ENCODE results near the gene OLFM1. TPM values are rescaled to one million over a fixed set of nuclear protein-coding genes. Genes with fewer than 3 reads are reported as not detected.

The OLFM1 gene
- total and polyA plus RNA-seq, 2 donors (not counting 1 experiment from before 2014, with no cell fraction given): 0.07 TPM; not detected in 1

DNA sequence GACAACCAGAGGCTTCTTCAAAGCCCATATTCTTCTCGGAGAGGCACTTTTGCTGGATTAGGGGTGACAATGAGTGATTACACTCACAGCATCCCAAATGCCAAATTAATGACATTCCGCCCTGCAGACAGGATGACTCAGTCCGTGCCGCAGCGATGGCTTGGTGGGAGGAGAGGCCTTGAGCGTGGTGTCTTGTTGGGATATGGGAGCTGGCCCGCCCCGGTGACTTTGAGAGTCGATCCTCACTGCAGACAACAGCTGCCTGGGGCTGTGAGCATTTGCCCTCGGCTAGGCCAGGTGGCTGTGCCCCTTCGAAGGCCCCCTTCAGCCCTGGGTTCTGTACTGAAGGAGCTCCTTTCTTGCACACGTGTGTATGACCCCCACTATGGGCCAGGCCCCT is 29.8 kb downstream of the OLFM1 start:
- TF ChIP-seq EZH2 (IDR thresholded peaks at IDR 0.05; ENCODE audit: borderline replicate concordance, insufficient read depth, low read depth, low read length, poor library complexity, severe bottlenecking): no peak
- TF ChIP-seq, protein P1, sequence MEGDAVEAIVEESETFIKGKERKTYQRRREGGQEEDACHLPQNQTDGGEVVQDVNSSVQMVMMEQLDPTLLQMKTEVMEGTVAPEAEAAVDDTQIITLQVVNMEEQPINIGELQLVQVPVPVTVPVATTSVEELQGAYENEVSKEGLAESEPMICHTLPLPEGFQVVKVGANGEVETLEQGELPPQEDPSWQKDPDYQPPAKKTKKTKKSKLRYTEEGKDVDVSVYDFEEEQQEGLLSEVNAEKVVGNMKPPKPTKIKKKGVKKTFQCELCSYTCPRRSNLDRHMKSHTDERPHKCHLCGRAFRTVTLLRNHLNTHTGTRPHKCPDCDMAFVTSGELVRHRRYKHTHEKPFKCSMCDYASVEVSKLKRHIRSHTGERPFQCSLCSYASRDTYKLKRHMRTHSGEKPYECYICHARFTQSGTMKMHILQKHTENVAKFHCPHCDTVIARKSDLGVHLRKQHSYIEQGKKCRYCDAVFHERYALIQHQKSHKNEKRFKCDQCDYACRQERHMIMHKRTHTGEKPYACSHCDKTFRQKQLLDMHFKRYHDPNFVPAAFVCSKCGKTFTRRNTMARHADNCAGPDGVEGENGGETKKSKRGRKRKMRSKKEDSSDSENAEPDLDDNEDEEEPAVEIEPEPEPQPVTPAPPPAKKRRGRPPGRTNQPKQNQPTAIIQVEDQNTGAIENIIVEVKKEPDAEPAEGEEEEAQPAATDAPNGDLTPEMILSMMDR (IDR thresholded peaks at IDR 0.05): no peak
- ChIA-PET POLR2A (no interaction called here), CTCF (interaction anchor here (0.6 kb wide), 1 partner anchor 71 kb away, joined by 4 read pairs; no protein-coding TSS in a partner anchor)
- Histone ChIP-seq H3K27me3 (replicated peaks in 1 of 4; ENCODE audit: control extremely low read depth in 1 of 4, control insufficient read depth in 3 of 4, insufficient read depth in 4 of 4, low read length in 3 of 4) (no peaks in the 10 kb centered on the region), H3K36me3 (replicated peaks in 1 of 2; ENCODE audit: control extremely low read depth in 1 of 2, control insufficient read depth in 1 of 2, extremely low read depth in 1 of 2, insufficient read depth in 2 of 2, low read length in 1 of 2) (no peaks in the 10 kb centered on the region), H3K4me2 (replicated peaks; ENCODE audit: low read depth, low read length, poor library complexity, severe bottlenecking) (no peak overlapping the region), H2AFZ (ENCODE audit: insufficient read depth, low read depth, low read length, poor library complexity, severe bottlenecking) (no peak overlapping the region), H4K20me1 (ENCODE audit: control insufficient read depth, insufficient read depth, low read length, poor library complexity, severe bottlenecking) (no peaks in the 10 kb centered on the region), H3K79me2 (ENCODE audit: control insufficient read depth, insufficient read depth, low read length) (no peaks in the 10 kb centered on the region), H3K27ac (ENCODE audit: low read length in 2 of 2) (no peak overlapping the region), H3K4me1 (ENCODE audit: control insufficient read depth in 2 of 2, insufficient read depth in 2 of 2, low read length in 2 of 2) (no peaks in the 10 kb centered on the region), H3K4me3 (ENCODE audit: control extremely low read depth in 1 of 5, extremely low read depth in 1 of 5, insufficient read depth in 1 of 5, low read depth in 2 of 5, low read length in 4 of 5) (no peak overlapping the region), H3K9me3 (ENCODE audit: control extremely low read depth in 1 of 3, control insufficient read depth in 2 of 3, insufficient read depth in 1 of 3, low read length in 2 of 3) (peaks cover 0 to 14% (median 0%) of the 10 kb centered on the region in 3 donors), H3K9ac (ENCODE audit: low read length) (no peak overlapping the region)
- ATAC-seq (ENCODE audit: low read depth) (no peak), DNase-seq (no peak)
- 86% methylated on average over 10 of the region's 12 CpGs for WGBS (ENCODE audit: insufficient coverage)
- H3K9me3 Mint-ChIP-seq (ENCODE audit: insufficient read depth): no peaks in the 10 kb centered on the region
- intact Hi-C loops (cut with micrococcal nuclease): no loop called here
- no peaks in the 10 kb centered on the region for H3K4me1 Mint-ChIP-seq
- H3K4me3 Mint-ChIP-seq: no peak overlapping the region
- no peaks in the 10 kb centered on the region for H3K27me3 Mint-ChIP-seq
- H3K27ac Mint-ChIP-seq: no peak overlapping the region

DNA sequence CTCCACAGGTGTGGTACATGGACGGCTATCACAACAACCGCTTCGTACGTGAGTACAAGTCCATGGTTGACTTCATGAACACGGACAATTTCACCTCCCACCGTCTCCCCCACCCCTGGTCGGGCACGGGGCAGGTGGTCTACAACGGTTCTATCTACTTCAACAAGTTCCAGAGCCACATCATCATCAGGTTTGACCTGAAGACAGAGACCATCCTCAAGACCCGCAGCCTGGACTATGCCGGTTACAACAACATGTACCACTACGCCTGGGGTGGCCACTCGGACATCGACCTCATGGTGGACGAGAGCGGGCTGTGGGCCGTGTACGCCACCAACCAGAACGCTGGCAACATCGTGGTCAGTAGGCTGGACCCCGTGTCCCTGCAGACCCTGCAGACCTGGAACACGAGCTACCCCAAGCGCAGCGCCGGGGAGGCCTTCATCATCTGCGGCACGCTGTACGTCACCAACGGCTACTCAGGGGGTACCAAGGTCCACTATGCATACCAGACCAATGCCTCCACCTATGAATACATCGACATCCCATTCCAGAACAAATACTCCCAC is 32.1 kb downstream of the OLFM1 start:
- 95% methylated on average over 28 of the region's 30 CpGs for WGBS (ENCODE audit: insufficient coverage)
- Histone ChIP-seq H3K9me3 (ENCODE audit: control extremely low read depth in 1 of 3, control insufficient read depth in 2 of 3, insufficient read depth in 1 of 3, low read length in 2 of 3) (peaks cover 0 to 14% (median 0%) of the 10 kb centered on the region in 3 donors), H3K36me3 (replicated peaks in 1 of 2; ENCODE audit: control extremely low read depth in 1 of 2, control insufficient read depth in 1 of 2, extremely low read depth in 1 of 2, insufficient read depth in 2 of 2, low read length in 1 of 2) (no peaks in the 10 kb centered on the region), H3K4me2 (replicated peaks; ENCODE audit: low read depth, low read length, poor library complexity, severe bottlenecking) (no peak overlapping the region), H3K79me2 (ENCODE audit: control insufficient read depth, insufficient read depth, low read length) (no peaks in the 10 kb centered on the region), H3K27me3 (replicated peaks in 1 of 4; ENCODE audit: control extremely low read depth in 1 of 4, control insufficient read depth in 3 of 4, insufficient read depth in 4 of 4, low read length in 3 of 4) (no peaks in the 10 kb centered on the region), H3K4me3 (ENCODE audit: control extremely low read depth in 1 of 5, extremely low read depth in 1 of 5, insufficient read depth in 1 of 5, low read depth in 2 of 5, low read length in 4 of 5) (no peak overlapping the region), H4K20me1 (ENCODE audit: control insufficient read depth, insufficient read depth, low read length, poor library complexity, severe bottlenecking) (no peaks in the 10 kb centered on the region), H2AFZ (ENCODE audit: insufficient read depth, low read depth, low read length, poor library complexity, severe bottlenecking) (no peak overlapping the region), H3K27ac (ENCODE audit: low read length in 2 of 2) (no peak overlapping the region), H3K4me1 (ENCODE audit: control insufficient read depth in 2 of 2, insufficient read depth in 2 of 2, low read length in 2 of 2) (no peaks in the 10 kb centered on the region), H3K9ac (ENCODE audit: low read length) (no peak overlapping the region)
- H3K27ac Mint-ChIP-seq: no peak overlapping the region
- intact Hi-C loops (cut with micrococcal nuclease): no loop called here
- CTCF ChIA-PET: no interaction called here
- TF ChIP-seq, protein P1 (IDR thresholded peaks at IDR 0.05): no peak
- TF ChIP-seq EZH2 (IDR thresholded peaks at IDR 0.05; ENCODE audit: borderline replicate concordance, insufficient read depth, low read depth, low read length, poor library complexity, severe bottlenecking): no peak
- no peaks in the 10 kb centered on the region for H3K27me3 Mint-ChIP-seq
- POLR2A ChIA-PET: no interaction called here
- DNase-seq (no peak), ATAC-seq (ENCODE audit: low read depth) (no peak)
- H3K4me3 Mint-ChIP-seq: no peak overlapping the region
- H3K4me1 Mint-ChIP-seq: no peaks in the 10 kb centered on the region
- H3K9me3 Mint-ChIP-seq (ENCODE audit: insufficient read depth): no peaks in the 10 kb centered on the region
